Fibroblast of skin of right quadriceps (primary cell): ENCODE measurements around the gene VPS18.
"Not testable (repeated sequence)": the region's sequence is repeated elsewhere in the genome, so short reads cannot be mapped to it uniquely, and the experiment has no call there.

Source experiments
- DNase-seq: peaks from one replicate; pipeline ENCODE4 v3.0.0-alpha.2; 2013

VPS18 gene

GRCh38 chr15:40893733-40894680, at the start of gene VPS18:
Gene VPS18, plus strand, starts transcription at chr15:40894450. Its CDS starts 319 bp downstream, at chr15:40894769.
- DNase-seq, result peak; percentile 95

GRCh38 chr15:40844696-40845030, 49.6 kb upstream of the VPS18 start:
- no peak for DNase-seq

GRCh38 chr15:40845036-40845435, 49.2 kb upstream of the VPS18 start:
- DNase-seq, result no peak

- DNase-seq, result no peak
These were observed 48.6 kb upstream of the VPS18 start for GRCh38 chr15:40845511-40846284.

- DNase-seq, result no peak
These were observed 47.4 kb upstream of the VPS18 start for GRCh38 chr15:40846841-40847222.

GRCh38 chr15:40847223-40847961, 46.9 kb upstream of the VPS18 start:
- DNase-seq, result peak; percentile 21

- no peak for DNase-seq
These were observed 43.6 kb upstream of the VPS18 start for GRCh38 chr15:40850576-40851112.

GRCh38 chr15:40852529-40852928, 41.7 kb upstream of the VPS18 start:
- DNase-seq, result no peak

GRCh38 chr15:40853241-40853890, 40.9 kb upstream of the VPS18 start:
- no peak for DNase-seq

GRCh38 chr15:40854161-40854560, 40.1 kb upstream of the VPS18 start:
- DNase-seq, result no peak

- no peak for DNase-seq
These were observed 38.5 kb upstream of the VPS18 start for GRCh38 chr15:40855706-40856234.

- no peak for DNase-seq
These were observed 37.5 kb upstream of the VPS18 start for GRCh38 chr15:40856746-40857145.

GRCh38 chr15:40857601-40858341, 36.5 kb upstream of the VPS18 start:
- DNase-seq, result peak; percentile 57

- DNase-seq, result no peak
These were observed 35.5 kb upstream of the VPS18 start for GRCh38 chr15:40858706-40859105.

- peak; percentile 62 for DNase-seq
These were observed 34.9 kb upstream of the VPS18 start for GRCh38 chr15:40859206-40859851.

GRCh38 chr15:40861147-40861546, 33.1 kb upstream of the VPS18 start:
- DNase-seq, result not testable (repeated sequence)

GRCh38 chr15:40863660-40864270, 30.5 kb upstream of the VPS18 start:
- no peak for DNase-seq

GRCh38 chr15:40867199-40867598, 27.1 kb upstream of the VPS18 start:
- no peak for DNase-seq

GRCh38 chr15:40869686-40870085, 24.6 kb upstream of the VPS18 start:
- no peak for DNase-seq

- no peak for DNase-seq
These were observed 23.5 kb upstream of the VPS18 start for GRCh38 chr15:40870716-40871115.
